Measurements from ENCODE around the gene TUBB6.
A peak's percentile ranks its signal among the peaks of the same experiment; 100 is the strongest.

TUBB6 gene

DNA sequence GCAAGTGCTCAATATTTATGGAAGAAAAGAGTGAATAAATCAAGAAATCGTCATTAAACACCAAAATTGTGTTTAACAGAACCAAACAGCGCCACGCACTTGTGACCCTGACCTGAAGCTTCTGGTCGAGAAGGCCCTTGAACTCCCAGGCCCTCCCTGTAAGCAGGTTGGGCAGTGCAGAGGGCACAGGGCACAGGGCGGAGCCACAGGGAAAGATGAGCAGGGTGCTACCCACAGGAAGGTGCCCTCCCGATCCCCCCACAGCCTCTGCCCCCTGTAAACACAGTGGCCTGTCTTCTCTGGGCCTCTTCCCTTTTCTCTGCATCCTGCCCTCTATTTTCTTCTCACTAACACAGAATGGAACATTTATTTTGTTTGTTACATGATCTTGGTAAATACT lies 16.9 kb upstream of the TUBB6 start:
- no peak for DNase-seq (ENCODE audit: low read depth)

- no peak for DNase-seq (ENCODE audit: low read depth)
These were observed 16.4 kb upstream of the TUBB6 start for GRCh38 chr18:12291690-12292089.

DNA sequence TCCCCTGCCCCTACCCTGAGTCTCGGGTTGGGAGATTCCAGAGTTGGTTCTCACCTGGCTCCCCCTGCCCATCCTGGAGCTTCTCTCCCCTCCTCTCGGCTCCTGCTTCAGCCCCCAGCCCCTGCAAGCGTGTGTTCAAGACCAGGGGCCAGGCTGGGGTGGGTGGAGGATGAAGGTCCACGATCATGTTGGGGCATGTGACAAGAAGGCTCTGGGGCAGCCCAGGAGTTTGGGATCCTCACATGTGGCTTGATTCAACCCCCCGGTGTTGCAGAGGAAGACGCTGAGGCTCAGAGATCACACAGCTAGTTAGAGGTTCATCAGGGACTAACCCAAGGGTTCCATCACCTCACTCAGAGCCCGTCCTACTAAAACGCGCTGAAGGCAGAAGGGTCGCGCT lies 14.2 kb upstream of the TUBB6 start:
- no peak for DNase-seq (ENCODE audit: low read depth)

- DNase-seq (ENCODE audit: low read depth) = peak; percentile 97
These were observed 12.5 kb upstream of the TUBB6 start for GRCh38 chr18:12295389-12296086.

GRCh38 chr18:12296087-12296403 lies 12.0 kb upstream of the TUBB6 start:
- peak; percentile 96 for DNase-seq (ENCODE audit: low read depth)

DNA sequence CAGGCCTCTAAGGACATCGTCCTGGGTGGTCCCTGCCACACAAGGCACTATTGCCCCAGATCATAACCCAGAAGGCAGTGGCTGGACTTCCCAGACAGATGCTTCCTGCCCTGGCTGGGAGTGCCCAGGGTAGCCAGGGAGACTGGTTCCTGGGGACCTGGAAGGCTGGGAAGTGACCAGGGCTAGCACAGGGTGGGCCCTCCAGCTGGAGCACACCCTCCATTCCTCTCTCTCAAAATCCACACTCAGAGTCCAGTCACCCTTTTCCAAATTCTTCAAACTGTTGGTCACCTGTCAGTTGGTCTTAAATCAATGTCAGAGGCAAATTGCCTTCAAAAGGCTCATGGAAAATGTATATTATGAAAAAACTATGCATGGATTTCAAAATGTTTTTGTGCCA lies 11.6 kb upstream of the TUBB6 start:
- DNase-seq (ENCODE audit: low read depth) = peak; percentile 74

DNA sequence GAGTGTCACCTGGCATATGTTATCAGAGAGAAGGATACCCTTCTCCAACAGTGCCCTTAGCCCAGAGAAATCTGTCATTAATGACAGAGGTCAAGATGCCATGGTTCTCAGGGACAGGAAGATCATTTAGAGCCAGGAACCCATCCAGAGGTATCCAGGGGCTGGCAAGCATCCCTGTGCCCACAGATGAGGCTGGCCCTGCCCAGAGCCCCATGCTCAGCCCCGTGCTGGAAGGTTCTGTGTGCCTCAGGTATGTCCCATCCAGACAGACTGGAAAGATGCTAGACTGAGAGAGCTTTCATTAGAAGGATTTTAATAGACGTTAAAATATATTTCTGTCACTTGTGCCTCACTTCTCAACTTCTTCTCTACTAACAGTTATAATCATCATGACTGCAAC lies 8.2 kb upstream of the TUBB6 start:
- DNase-seq (ENCODE audit: low read depth) = no peak

- no peak for DNase-seq (ENCODE audit: low read depth)
These were observed 6.6 kb upstream of the TUBB6 start for GRCh38 chr18:12301263-12302005.

DNA sequence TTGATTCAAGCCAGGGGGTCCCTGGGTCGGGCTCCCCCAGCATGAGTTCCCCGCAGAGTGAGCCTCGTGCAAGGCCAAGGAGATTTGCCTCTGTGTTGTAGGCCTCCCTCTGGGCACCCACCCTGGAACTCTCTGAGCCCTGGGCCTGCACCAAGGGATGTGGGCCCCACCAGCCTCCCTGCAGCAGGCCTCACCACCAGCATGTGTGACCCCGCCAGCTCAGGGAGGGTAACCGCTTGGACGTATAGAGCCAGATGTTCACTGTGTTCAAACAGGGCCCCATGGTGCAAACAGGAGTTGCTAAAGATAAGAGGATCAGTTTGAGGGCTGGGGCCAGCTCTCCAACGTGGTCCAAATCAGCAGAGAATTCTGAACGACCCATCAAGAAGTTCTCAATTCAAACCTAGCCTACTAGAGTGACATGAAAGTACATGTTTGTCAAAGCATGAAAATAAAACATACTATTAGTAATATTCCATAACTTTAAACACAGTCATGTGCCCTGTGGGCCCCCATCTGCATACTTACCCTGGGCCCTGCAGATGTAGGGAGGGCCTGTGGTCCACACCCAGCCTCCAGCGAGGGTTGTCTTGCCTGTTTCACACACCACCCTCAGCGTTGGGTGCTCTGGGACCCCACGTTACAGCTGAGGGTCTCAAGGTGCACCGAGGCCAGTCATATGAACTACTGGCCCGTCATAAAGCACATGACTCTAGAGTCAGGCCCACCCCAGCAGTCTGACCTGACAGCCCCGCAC lies 5.5 kb upstream of the TUBB6 start:
- DNase-seq (ENCODE audit: low read depth) = no peak

GRCh38 chr18:12304351-12305210 lies 3.5 kb upstream of the TUBB6 start:
- DNase-seq (ENCODE audit: low read depth) = no peak

GRCh38 chr18:12305211-12305610 lies 2.8 kb upstream of the TUBB6 start:
- no peak for DNase-seq (ENCODE audit: low read depth)

DNA sequence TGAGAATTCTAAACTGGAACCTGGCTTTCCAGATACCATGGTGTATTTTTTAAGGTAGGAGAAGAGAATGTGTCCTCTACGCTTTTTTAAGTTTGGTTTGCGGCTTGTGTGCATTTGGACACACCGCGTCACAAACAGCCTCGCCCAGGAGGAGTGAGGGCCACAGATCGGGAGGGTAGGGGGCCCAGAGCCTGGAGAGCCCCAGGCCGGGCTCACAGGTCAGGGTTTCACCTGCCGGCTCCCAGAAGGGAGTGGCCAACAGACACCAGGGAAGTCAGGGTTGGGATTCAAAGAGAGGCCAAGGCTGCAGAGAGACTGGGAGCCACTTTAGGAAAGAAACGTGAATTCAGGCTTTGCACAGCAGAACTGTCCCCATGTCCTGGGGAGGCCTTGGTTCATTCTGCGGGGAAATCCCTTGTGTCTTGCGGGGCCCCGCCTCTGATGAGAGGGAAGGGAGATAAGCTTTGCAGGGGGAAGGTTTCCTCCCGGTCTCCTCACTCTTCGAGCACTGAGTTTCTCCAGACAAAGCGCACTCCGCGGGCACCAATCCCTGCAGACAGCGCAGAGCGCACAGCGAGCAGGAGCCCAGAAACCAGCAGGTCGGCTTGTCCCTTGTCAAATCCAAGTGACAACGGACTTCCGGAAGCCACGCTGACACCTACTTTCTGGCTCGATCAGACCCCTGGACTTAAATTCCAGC lies 2.0 kb upstream of the TUBB6 start:
- no peak for DNase-seq (ENCODE audit: low read depth)

- peak; percentile 80 for DNase-seq (ENCODE audit: low read depth)
These were observed 1.0 kb upstream of the TUBB6 start for GRCh38 chr18:12306752-12307700.

DNA sequence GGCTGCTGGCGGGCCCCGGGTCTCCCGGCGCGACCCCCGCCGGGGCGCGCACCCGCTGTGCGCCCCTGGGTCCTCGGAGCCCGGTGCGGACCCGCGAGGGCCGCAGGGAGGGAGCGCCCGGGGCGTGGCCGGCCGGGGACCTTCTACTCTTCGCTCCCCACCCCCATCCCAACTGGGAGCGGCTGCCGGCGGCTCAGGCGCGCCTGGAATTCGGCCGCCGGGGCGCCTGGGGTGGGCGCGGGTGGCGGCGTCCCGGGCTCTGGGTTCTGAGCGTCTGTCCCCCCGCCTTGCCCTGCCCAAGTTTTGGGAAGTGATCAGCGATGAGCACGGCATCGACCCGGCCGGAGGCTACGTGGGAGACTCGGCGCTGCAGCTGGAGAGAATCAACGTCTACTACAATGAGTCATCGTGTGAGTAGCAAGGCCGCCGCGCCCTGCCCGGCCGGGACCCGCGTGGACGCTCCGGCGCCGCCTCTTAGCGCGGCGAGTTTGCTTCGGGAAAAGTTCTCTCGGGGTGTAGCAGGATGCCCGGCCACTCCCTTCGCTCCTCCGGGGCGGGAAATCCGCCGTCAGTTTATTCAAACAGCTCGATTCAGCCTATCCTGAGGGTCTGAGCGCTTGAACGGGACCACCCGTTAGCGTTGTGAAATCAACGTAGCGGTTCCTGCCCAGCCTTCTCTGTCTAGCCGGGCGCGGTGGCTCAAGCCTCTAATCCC lies 502 bp downstream of the TUBB6 start:
- peak; percentile 93 for DNase-seq (ENCODE audit: low read depth)

GRCh38 chr18:12309683-12310198 lies 1.7 kb downstream of the TUBB6 start:
- DNase-seq (ENCODE audit: low read depth) = peak; percentile 57

DNA sequence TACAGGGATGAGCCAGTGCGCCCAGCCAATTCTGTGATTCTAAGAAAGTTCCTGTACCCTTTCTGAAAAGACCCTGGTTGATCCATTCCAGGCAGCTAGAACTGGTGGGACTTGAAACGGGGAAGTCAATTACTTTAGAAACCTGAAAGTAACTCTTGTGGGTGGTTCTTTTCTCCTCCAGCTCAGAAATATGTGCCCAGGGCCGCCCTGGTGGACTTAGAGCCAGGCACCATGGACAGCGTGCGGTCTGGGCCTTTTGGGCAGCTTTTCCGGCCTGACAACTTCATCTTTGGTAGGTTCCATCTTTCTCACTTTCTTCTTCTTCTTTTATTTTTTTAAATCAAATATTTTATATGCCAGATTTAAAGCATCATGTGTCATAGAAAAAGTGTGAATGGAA lies 2.7 kb downstream of the TUBB6 start:
- DNase-seq (ENCODE audit: low read depth) = peak; percentile 54

DNA sequence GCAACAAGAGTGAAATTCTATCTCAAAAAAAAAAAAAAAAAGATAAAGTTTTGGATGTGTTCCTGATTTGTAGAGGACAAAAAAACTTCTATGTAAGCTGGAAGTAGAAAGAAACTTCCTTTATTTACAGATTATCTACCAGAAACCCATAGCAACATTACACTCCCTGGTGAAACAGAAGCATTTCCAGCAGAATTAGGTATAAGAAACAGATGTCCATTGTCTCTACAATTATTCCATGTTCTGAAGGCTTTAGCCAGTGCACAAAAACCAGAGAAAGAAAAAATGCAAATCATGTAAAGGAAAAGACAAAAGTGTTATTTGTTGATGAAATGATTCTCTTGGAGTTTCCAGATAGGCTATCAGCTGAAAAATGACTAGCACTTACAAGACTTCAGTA lies 4.9 kb downstream of the TUBB6 start:
- no peak for DNase-seq (ENCODE audit: low read depth)

DNA sequence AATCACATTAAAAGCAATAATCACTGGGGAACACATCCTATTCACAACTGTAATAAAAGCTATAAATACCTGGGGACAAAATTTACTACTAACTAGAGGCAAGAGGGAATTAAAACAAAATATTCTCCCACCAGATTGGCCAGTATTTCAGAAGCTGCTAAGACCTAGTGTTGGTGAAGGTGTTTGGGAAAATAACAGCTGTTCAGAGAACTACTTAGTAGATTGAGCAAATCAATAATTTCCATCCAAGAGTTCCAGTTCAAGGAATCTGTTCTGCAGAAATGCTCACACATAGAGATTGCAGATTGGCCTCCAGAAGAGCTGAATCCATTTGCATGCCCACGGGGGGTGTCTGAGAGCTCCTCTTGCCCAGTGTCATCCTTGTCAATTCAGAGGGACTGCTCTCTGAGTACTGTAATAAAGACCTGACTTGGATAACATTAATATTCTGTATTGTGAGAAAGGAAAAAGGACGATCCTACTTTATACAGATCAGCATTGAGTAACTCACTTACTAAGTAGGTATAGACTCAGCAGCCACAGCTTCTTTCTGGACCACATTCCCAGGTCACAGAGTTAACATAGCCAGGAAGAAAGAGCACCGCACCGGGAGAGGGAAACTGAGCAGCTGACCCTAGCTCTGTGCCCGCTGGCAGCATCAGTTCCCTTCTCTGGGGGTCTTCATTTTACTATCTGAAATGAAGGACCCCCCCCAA lies 5.6 kb downstream of the TUBB6 start:
- DNase-seq (ENCODE audit: low read depth) = no peak
